Renal pelvis (tissue), 4 donors: ENCODE results near the gene SHC2. TPM values are rescaled to one million over a fixed set of nuclear protein-coding genes. Genes with fewer than 3 reads are reported as not detected.
A peak's percentile ranks its signal among the peaks of the same experiment; 100 is the strongest.

Source experiments
- DNase-seq: peaks from one replicate; pipeline ENCODE4 v3.0.0-alpha.2; 2013
- polyA plus RNA-seq, 3 donors: library from polyadenylated mRNA; unstranded; fragments of 120-200 nt; gene quantifications; one replicate each; pipeline ENCODE4 v1.2.1, GENCODE V29; 2013; ENCODE audit not compliant: insufficient read length in 3 of 3

SHC2 gene
- polyA plus RNA-seq, 3 donors: 30.2 to 57.5 (median 36.2) TPM

DNA sequence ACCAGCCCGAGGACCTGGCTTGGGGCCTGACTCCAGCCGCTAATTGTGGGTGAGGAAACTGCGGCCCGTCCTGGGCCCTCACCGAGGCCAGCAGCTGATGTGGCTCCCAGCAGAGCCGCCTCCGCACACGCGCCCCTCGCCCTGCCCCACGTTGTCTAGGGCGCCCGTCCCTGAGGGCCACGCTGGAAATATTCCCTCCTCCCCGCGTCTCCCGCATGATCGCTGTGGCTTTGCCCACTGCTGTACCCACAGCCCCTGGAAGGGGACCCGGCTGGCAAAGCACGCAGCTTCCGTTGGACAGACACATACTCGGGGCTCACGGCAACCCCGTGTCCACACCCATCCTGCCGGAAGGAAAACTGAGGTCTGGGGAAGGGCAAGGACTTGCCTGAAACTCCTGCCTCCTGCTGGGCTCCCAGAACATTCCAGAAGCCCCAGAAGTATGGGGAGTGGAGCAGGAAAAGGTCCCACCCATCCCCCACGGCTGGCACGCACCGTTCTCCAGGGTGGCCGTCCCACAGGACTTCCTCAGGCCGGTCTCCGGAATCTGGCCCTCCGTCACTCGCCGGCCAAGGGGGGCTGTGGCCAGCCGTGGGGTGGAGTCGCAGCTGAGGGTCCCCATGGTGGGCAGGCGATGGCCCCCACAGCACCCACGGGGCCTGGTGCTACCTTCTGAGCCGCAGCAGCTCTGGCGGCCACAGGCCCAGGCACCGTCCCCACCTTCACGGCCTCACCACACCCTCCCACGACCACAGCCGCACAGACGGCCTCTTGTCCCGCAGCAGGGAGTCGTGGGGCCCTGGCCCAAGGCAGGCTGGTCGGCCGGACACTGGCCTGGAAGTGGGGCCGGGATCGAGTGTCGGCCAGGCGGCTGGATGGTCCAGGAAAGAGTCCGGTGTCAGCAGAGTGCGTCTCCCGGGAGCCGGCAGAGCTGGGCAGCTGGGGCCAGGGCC lies 13.6 kb upstream of the SHC2 start:
- DNase-seq: no peak

DNA sequence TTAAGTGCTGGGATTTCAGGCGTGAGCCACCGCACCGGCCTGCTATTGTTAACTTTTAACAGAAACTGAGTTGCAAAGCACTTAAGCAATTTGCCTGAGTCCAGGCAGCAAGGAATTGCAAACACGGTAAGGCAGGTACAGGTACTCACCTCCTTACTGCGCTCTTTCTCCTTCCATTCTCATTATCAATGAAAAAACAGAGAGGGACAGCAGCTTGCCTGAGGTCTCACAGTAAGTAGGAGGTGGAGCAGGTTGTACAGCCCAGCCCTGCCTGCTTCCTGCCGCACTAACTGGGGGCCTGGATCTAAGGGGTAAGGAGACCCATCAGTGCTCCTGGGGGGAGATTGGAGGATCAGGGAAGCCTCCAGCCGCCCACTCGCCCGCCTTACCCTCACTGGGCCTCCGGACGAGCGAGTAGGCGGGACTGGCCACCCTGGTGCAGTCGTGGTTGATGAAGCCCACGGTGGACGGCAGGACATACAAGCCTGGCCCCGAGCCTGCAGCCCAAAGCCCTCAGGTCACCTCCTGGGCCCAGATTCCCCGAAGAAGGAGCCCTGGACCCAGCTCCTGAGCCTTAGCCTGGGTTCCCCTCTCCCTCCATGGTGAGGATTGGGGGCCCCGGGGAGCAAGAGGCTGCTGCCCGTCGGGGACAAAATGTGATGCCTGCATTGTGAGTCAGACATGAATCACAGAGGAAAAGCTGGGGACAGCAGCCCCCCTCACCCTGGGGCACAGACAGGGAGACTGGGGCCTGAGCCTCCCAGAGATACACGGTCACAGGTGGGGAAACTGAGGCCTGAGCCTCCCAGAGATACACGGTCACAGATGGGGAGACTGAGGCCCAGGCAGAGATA lies 11.4 kb upstream of the SHC2 start:
- DNase-seq: no peak

GRCh38 chr19:470701-471100 lies 9.9 kb upstream of the SHC2 start:
- no peak for DNase-seq

DNA sequence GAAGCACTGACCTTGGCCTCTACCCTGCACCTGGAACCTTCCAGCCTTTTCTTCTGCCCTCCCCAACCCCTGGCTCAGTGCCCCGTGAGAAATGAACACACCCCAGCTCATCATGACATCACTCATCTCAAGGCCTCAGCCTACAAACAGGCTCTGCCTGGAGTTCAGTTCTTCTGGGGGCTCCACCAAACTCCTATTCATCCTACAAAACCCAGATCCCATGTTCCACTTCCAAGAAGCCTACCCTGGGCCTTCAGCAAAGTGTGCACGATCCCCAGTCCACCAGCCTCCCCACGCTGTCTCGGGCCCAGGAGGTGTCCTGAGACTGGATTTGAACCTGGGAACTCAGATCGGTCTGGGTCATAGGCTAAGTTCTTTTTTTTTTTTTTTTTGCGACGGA lies 9.0 kb upstream of the SHC2 start:
- DNase-seq: no peak

DNA sequence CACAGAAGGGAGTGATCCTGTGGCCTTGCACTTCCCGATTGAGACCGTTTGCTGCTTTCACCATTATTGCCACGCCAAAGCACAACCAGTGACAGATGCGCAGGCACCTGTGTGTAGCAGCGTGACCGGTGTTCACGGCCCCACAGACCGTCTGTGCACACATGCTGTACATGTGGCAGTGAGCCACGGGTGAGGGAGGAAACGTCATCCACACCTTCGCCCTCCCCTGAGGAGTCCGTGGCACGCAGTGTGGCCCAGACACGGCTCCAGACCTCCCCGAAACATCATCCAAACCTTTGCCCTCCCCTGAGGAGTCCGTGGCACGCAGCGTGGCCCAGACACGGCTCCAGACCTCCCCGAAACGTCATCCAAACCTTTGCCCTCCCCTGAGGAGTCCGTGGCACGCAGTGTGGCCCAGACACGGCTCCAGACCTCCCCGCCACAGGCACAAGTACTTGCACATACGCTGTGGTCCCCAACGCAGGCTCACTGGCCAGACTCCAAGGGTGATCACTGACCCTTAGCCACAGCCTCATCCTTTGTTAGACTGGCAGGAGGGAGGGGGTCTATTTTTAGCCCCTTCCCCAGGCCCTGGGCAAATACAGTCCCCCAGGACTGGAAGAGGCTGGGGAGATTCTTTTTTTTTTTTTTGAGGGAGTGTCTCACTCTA lies 7.9 kb upstream of the SHC2 start:
- DNase-seq: no peak

GRCh38 chr19:467554-467953 lies 6.7 kb upstream of the SHC2 start:
- no peak for DNase-seq

DNA sequence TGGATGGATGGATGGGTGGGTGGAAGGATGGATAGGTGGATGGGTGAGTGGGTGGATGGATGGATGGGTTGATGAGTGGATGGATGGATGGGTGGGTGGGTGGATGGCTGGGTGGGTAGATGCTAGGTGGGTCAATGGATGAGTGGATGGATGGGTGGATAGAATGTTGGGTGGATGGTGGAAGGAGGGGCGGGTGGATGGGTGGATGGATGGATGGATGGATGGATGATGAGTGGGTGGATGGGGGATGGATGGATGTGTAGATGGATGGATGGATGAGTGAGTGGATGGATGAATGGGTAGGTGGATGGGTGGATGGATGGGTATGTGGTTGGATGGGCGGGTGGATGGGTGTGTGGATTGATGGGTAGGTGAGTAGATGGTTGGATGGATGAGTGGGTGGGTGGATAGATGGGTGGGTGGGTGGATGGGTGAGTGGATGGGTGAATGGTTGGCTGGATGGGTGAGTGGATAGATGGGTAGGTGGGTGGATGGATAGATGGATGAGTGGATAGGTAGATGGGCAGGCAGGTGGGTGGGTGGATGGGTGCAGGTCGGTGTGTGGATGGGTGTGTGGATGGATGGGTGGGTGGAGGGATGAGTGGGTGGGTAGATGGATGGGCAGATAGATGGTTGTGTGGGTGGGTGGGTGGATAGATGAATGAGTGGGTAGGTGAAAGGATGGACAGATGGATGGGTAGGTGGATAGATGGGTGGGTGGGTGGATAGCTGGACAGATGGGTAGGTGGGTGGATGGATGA lies 4.4 kb upstream of the SHC2 start:
- no peak for DNase-seq

DNA sequence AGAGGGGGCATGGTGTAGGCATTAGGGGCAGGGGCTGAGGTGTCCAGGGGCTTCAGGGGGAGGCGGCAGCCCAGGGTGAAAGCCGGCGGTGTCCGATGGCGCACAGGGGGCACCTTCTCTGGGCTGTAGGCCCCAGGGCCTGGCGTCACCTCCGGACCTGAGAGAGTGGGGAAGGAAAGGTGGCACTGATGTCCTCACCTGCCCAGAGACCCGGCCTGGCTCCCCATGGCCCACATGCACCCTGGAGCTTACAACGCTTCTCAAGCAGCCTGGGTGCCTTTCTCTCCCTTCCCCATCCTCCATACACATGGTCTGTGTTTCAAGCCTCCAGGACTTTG lies 3.3 kb upstream of the SHC2 start:
- no peak for DNase-seq

DNA sequence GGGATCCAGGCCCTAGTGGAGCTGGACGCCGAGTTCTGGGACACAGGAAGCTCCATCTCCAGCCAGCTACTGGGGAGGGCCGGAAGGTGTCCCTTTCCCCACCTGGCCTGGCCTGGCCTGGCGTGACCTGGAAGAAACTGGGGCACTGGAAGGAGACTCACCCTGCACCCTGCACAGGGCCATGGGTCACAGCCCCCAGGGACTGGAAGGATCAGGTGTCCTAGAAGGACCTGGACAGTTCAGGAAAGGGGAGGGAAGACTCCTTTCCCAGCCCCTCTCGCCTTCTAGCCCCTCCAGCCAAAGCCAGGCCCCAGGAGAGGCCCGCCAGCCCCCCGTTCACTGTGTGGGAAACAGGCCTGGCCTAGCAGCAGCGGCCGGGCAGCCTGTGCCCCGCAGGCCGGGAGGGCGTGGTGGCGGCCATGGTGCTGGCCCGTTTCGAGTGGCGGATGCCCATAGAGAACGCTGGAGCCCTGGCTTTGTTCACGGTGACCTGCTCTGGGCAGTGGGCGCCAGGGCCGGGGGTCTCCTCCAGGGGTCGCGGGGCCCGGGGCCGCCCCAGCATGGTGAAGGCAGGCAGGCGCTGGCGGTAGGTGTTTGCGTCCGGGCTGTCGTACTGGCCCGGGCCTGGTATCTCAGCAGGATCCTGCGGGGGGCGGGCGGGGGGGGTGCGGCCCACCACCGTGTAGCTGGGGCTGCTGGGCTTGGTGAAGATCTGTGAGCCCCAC lies 2.8 kb upstream of the SHC2 start:
- DNase-seq: no peak

DNA sequence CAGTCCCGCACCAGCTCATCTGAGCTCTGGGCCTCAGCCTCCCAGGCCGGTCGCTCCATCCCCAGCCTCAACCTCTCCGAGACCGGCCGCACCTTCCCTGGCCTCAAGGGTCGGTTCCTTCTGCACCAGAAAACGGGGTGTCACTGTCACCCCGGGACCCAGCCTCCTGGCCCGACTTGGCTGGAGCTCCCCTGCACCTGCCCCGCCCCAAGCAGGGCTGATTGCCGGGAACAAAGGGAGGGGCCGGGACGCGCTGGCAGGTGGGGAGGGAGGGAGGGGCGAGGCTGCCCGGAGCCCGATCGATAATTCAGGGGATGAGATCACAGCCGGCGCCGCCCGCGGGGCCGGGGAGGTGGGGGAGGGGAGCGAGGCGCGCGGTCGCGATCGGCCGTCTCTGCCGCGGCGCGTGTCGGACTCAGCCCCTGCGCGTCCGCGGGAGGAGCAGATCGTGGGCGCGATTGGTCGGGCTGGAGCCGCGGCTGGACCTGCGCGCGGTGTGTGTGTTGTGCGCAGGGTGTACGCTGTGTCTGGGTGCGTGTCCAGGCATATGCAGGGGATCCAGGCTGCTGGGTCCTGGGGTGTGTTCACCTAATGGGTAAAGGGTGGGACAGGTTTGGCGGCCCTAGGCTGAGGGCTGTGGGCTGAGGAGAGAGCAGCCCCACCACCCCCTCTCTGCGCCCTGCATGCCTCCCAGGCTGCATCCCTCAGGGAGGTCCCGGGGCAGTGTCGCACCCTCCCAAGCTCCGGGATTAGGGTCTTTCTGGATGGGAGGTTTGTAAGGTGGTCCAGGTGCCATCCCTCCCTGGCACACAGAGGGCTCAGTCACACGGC lies 1.1 kb upstream of the SHC2 start:
- no peak for DNase-seq

- DNase-seq: peak; percentile 65
These were observed 915 bp downstream of the SHC2 start for GRCh38 chr19:459724-460511.

- no peak for DNase-seq
These were observed 2.5 kb downstream of the SHC2 start for GRCh38 chr19:458091-459042.

DNA sequence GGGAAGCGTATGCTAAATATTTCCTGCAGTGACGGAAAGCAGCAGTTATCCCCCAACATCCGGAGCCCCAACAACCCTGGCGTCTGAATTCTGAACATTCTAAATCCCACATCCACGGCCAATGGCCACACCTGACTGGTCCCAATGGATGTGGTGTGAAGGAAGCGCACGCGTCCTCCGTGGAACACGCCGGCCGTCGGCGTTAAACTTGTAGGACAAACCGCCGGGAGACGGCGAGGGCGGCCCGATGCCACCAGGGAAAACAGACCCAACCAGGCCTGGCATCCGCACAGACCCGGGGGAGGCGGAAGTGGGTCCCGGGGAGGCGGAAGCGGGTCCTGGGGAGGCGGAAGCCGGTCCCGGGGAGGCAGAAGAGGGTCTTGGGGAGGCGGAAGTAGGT lies 3.2 kb downstream of the SHC2 start:
- no peak for DNase-seq

- DNase-seq: no peak
These were observed 4.2 kb downstream of the SHC2 start for GRCh38 chr19:456547-457110.

DNA sequence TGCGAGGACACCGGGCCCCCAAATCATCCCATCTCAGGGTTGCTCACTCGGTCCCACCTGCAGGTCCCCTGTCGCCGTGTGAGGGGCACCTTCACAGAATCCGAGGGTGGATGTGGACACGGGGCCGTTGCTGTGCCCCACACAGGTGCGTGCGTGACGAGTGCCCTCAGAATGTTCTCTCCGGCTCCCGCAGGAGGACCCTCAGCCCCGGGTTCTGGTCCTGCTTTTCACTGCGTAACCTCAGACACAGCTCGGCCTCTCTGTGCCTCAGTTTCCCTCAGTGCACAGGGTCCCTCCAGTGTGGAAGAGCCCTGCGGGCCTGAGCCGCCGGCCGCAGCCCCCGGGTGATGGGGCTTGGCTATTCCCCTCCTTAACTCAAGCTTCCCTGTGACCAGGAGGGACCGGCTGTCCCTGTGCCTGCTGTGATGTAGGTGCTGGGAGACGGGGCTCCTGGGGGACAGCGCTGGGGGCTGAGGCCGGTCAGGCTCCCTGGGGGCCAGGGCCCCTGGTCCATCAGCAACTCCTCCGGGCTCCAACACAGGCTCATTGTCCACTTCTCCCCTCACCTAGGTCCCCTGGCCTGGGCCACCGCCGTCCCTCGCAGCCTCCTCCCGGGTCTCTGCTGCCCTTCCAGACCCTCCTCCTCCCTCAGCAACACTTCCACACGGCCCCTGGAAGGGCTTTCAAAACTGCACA lies 4.8 kb downstream of the SHC2 start:
- DNase-seq: no peak

- no peak for DNase-seq
These were observed 5.7 kb downstream of the SHC2 start for GRCh38 chr19:455031-455705.
